IPS-NIHi11 (cell line): ENCODE measurements around the gene LPA.
"Not testable (repeated sequence)": the region's sequence is repeated elsewhere in the genome, so short reads cannot be mapped to it uniquely, and the experiment has no call there.

ENCODE experiments used
- DNase-seq: peaks from one replicate; pipeline ENCODE4 v3.0.0; 2012; ENCODE audit warnings: mixed read lengths, low spot score

Gene LPA, protein sequence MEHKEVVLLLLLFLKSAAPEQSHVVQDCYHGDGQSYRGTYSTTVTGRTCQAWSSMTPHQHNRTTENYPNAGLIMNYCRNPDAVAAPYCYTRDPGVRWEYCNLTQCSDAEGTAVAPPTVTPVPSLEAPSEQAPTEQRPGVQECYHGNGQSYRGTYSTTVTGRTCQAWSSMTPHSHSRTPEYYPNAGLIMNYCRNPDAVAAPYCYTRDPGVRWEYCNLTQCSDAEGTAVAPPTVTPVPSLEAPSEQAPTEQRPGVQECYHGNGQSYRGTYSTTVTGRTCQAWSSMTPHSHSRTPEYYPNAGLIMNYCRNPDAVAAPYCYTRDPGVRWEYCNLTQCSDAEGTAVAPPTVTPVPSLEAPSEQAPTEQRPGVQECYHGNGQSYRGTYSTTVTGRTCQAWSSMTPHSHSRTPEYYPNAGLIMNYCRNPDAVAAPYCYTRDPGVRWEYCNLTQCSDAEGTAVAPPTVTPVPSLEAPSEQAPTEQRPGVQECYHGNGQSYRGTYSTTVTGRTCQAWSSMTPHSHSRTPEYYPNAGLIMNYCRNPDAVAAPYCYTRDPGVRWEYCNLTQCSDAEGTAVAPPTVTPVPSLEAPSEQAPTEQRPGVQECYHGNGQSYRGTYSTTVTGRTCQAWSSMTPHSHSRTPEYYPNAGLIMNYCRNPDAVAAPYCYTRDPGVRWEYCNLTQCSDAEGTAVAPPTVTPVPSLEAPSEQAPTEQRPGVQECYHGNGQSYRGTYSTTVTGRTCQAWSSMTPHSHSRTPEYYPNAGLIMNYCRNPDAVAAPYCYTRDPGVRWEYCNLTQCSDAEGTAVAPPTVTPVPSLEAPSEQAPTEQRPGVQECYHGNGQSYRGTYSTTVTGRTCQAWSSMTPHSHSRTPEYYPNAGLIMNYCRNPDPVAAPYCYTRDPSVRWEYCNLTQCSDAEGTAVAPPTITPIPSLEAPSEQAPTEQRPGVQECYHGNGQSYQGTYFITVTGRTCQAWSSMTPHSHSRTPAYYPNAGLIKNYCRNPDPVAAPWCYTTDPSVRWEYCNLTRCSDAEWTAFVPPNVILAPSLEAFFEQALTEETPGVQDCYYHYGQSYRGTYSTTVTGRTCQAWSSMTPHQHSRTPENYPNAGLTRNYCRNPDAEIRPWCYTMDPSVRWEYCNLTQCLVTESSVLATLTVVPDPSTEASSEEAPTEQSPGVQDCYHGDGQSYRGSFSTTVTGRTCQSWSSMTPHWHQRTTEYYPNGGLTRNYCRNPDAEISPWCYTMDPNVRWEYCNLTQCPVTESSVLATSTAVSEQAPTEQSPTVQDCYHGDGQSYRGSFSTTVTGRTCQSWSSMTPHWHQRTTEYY (N-terminal part only)

DNA sequence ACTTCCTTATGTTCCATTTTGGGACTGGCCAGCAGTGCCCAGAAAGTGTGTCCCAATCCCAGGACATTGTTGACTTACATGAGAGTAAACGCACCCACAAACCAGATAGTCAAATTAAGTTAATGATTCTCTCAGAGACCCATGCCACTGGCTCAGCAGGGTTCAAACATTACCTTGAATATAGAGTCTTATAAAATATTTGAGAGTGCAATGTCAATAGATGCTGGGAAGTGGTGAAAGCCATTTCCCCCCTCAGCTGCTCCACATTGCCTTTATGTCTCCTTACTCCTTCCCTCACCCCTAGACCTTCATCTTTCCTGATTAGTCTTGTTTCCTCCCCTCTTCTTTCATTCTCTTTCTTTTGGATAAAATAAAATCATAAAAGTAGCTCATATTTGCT, at the start of gene LPA:
LPA (minus strand) TSS at position 78 of the 400 bp plus-strand sequence; CDS start at position 17, 61 bp downstream.
- not testable (repeated sequence) for DNase-seq

DNA sequence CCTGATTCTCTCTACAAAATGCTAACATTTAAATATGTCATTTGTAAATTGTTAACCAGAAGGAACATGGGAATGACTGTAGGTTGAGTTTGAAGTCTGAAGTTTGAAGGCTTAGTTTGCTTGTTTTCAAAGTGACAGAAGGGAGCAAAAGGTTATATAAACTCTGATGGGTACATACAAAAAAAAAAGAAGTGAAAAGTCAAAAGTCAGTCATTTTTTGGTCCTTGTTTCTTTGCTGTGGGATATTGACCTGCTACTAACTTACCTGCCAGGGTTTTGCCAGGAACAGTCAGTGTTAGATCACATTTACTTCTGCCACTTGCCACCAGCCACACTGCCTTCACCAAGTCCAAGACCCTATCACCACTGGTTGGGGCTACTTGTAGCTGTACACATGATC, 44.9 kb upstream of the LPA start:
- DNase-seq = not testable (repeated sequence)

DNA sequence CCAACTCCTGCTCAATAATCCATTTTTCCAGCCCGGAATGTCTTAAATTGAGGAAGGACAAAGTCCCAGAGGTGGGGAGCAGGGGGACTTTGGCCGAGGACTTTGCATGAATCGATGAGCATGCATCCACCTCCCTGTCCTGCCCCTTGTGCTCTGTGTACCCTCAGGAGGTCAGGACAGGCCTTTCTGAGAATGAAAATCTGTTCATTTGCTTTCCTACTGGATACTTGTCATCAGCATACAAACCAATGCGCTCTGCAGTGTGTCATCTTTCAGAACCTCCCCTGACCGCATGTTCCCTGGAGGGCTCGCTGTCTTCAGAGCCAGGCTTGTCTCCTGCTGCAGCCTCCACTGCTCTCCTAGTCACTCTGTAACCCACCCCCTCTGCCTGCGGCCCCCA, 40.6 kb upstream of the LPA start:
- not testable (repeated sequence) for DNase-seq

DNA sequence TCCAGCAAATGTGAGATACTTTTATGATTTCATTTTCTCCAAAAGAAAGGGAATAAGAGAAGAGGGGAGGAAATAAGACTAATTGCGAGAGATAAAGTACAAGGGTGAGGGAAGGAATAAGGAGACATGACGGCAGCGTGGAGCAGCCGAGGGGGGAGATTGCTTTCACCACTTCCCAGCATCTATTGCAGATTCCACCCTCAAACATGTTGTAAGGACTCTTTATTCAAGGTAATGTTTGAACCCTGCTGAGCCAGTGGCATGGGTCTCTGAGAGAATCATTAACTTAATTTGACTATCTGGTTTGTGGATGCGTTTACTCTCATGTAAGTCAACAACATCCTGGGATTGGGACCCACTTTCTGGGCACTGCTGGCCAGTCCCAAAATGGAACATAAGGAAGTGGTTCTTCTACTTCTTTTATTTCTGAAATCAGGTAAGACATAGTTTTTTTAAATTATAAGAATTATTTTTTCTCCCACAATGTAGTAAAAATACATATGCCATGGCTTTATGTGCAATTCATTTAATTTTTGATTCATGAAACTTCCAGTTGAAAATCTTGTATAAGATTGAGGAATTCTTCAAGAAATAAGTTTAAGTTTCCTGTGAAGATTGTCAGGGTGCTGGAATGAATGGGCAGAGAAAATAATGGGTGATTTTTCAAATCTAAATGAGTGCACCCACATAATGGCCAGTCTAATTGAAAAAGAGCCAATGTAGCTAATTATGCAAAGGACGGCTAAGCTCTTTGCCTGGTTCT, 38.0 kb upstream of the LPA start, which contains the start of gene PLG:
PLG (plus strand) TSS at position 327 of the 763 bp plus-strand sequence; CDS start at position 388, 61 bp downstream.
- not testable (repeated sequence) for DNase-seq

DNA sequence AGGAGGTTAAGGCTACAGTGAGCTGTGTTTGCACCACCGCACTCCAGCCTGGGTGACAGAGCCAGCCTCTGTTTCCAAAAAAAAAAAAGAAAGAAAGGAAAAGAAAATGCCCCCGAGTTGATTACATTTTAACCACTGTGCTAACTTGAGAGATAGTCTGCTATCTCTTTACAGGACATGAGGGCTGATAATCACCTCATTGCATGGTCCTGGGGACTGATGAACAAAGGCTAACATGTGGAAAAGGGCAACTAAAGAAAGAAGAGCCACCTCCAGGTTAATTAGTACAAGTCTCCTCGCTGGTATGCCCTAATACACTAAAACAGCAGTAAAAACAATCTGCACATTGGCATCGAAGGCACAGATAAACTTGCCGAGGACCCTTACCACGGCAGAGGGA, 33.8 kb upstream of the LPA start:
- DNase-seq = no peak

DNA sequence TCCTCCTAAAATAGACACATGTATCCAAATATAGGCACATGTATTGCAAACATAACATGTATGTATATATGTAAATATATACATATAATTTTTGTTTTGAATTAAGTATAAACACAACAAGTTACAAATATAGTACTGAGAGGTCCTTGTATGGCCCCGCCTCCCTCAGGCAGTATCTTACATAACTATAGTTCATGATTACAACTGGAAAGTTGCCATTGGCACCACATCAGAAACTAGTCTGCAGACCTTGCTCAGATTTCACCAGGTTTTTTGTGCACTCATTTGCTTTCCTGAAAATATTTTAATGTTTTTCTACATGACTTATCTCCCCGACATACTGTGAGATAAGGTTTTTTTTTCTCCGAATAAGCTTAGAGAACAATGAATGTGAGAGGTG, 32.8 kb upstream of the LPA start:
- not testable (repeated sequence) for DNase-seq

DNA sequence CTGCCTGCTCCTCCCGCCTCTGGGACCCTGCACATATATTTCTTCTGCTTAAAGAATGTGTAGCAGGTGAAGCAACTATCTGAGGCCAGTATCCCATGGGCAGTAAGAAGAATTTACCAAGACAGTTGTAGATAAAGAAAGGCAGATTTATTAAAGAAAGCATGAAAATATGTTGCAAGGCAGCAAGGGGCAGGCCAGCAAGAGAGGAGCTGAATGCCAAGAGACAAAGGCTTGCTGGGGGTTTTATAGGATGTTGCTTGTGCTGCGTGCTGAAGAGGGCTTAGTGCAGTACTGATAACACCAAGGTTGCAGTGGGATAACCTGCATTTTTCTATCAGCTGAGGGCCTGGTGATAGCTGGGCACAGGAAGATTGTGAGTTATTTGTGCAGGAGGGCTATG, 31.5 kb upstream of the LPA start:
- not testable (repeated sequence) for DNase-seq

DNA sequence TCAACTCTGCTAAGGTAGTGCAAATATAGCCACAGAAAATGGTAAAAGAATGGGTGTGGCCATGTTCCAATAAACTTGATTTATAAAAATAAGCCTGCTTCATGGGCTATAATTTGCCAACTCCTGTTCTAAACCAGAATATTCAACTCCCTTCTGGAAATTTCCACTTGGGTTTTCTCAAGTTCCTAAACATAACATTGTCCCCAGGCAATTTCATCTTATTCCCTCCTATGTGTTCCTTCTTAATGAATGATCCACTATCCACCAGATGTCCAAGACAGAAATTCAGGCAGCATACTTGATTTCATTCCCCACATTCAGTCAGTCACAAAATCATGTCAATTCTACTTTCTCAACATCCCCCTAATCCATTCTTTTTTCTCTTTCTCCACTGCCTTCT, 30.9 kb upstream of the LPA start:
- not testable (repeated sequence) for DNase-seq

DNA sequence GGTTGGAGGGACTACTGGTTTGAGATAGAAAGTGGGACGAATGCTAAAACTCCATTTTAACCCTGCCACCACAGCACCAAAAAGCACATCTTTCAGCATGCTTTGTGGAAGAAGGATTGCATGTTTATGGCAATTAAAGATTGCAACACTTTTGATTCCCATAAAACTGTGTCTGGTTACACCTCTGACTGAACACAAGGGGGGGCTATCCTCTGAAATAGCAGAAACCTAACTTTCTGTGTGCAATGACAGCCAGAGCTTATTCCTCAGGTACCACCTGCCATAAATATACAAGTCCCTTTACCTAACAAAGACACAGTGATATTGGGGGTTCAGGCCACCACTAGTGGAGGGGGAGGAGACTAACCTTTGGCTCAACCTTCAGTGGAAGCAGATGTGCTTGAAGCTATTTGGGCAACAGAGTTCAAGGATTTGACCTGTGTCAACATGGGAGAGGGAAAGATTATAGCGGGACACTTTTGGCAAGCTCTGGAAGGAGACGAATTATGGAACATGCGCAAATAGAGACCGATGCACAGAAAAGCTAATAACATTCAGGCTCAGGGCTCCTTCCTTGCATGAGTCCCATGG, 28.4 kb upstream of the LPA start:
- DNase-seq = peak; percentile 44

DNA sequence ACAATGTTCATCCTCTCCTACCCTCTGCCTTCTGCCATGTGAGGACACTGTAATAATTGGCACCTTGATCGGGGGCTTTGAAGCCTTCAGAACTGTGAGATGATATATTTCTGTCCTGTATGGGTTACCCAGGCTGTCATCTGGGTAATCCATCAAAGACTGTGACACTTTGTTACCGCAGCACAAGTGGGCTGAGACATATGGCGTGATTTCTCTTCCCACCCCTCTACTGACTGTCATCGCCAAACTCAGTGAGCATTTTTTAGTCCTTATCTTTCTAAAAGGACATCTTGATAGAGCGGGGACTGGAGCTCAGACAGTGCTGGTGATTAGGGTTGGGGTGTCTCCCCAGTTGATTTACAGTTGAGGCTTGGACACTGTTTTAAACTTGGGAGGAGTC, 27.5 kb upstream of the LPA start:
- DNase-seq = no peak

DNA sequence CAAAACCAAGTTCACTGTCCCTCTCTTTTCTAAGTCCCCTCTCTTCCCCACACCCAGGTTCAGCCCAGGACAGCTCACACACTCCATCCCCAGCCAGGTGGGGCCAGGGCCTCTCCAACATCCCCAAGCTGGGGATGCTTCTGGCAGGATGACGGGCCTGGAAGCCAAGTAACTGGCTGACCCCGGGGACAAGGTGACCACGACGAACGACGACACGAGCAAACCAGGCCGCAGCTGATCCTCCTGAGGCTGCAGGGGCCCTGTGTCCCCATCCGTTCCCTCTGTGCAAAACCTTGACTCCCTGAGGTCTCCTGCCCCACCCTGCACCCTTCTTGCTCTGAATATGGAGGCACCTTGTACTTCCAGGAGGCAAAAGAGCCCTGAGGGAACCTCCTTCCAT, 26.4 kb upstream of the LPA start:
- DNase-seq = no peak

DNA sequence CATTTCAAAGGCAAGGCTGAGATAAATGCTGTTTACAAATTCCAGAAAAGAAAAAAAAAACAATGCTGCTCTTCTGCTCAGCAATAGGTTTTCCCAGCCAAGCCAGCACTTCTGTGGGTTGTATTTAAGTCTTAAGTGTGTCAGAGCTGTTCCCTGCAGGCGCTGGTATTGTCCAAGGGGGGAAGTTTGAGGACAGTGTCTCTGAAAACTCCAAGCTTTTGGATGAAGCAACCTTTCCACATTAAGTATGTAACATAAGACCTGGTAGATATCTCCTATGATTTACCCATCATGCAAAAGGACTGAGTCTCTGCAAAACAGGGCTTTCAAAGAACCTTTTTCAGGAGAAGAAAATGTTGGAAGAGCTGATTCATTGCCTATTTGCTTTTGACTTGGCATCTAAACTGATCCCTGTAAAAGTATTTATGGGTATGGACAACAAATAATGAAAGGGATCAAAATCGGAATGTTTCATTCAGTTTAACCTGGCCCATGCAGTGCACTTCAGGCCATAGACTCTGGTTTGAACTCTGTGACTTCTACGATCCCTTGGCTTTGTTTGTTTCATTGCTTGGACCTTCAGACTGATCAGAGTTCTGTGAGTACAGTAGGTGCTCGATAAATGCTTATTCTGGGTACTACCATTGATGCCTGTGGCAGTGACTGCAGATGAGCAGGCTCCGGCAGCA, 21.8 kb upstream of the LPA start:
- DNase-seq = no peak

DNA sequence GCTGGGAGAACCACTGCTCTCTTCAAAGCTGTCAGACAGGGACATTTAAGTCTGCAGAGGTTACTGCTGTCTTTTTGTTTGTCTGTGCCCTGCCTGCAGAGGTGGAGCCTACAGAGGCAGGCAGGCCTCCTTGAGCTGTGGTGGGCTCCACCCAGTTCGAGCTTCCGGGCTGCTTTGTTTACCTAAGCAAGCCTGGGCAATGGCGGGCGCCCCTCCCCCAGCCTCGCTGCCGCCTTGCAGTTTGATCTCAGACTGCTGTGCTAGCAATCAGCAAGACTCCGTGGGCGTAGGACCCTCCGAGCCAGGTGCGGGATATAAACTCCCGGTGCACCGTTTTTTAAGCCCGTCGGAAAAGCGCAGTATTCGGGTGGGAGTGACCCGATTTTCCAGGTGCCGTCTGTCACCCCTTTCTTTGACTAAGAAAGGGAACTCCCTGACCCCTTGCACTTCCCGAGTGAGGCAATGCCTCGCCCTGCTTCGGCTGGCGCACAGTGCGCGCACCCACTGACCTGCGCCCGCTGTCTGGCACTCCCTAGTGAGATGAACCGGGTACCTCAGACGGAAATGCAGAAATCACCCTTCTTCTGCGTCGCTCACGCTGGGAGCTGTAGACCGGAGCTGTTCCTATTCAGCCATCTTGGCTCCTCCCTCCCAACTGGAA, 21.2 kb upstream of the LPA start:
- DNase-seq = not testable (repeated sequence)

DNA sequence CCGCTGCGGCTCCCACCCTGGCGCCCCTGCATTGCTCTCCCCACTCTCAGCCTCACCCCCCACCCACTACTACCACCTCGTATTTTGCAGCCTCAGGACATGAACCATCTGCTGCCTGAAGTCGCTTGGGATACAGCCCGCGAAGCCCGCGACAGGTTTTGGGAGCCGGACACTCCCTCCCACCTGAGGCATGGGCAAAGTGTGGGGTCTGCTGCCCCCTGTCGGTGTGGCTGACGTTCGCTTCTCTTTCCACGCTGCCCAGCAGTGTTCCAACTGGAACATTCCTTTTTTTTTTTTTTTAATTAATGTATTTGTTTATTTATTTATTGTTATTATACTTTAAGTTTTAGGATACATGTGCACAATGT, 15.3 kb upstream of the LPA start:
- peak; percentile 64 for DNase-seq

DNA sequence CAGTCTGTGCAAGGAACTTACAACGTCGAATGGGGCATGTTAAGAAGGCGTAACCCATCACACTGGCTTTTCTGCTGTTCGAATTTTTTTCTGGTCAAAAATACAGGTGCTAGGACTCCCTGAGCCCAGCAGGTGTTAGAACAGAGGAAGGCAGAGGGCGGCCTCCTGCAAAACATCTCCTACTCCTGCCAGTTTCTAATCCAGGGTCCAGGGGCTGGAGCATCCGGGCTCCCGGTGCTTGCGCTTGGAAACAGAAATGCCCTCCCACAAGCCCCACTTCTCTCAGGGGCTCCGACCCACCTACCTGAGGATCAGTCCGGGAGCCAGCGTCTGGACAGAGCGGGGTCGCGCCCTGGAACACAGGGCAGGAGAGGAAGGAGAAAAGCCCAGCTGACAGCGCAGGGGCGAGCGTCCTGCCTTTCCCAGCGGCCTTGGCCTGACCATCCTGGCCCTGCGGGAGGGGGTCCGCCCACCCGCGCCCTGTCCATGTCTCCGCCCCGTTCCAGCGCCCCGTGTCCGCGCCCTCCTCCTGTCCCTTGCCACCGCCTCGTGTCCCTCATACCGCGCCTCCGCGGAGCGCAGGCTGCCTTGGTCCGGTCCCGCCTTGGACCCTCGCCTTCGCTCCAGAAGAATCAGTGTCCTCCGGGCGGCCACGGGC, 14.8 kb upstream of the LPA start:
- peak; percentile 38 for DNase-seq

DNA sequence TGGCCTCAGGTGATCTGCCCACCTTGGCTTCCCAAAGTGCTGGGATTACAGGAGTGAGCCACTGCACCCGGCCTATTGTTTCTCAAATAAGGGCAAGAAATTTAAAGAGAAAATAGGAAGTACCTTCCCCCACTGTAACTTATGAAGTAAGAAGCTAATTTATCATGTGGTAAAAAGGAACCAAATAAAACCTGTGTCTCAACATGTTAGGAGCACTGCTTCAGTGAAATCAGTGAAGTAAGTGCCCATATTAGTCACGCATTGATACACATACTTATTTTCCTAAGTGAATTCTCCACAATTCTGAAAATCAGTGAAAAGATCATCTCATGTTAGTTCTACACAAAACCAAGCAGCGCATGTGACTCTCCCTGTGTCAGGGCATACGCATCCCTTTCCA, 14.2 kb upstream of the LPA start:
- no peak for DNase-seq

DNA sequence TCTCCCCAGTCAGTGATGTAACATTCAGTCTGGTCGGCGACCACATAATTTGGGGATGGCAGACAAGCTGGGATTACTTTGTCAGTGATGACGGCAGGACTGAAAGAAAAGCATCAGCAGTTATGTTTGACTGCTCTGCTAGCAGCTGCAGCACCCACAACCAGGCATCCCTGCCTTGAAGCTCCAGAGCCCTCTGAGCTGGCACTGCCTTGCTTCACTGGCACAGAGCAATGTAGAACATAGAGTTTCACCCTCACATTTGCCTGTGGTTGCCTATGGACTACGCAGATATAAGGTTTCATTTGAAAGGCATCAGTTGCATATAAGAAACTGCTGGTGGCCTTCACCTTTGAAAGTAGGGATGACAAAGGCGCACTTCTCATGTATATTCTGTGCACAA, 12.3 kb upstream of the LPA start:
- DNase-seq = not testable (repeated sequence)

DNA sequence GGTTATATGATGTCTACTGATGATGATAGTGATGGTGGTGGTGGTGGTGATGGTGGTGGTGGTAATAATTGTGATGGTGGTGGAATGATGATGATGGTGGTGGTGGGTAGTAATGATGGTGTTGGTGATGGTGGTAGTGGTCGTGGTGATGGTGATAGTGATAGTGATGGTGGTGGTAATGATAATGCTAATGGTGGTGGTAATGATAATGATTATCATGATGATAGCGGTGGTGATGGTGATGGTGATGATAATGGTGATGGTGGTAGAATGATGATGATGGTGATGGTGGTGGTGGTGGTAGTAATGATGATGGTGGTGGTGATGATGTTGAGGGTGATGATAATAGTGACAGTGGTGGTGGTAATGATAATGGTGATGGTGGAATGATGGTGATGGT, 4.5 kb upstream of the LPA start:
- DNase-seq = no peak
